ENCODE data around the gene IRAK1BP1. TPM values are rescaled to one million over a fixed set of nuclear protein-coding genes. Genes with fewer than 3 reads are reported as not detected.
"Not testable (repeated sequence)": the region's sequence is repeated elsewhere in the genome, so short reads cannot be mapped to it uniquely, and the experiment has no call there.

The IRAK1BP1 gene
- total RNA-seq, 1 donor from 2014 or later: 3.7 TPM

- H3K4me1 ChIP-seq (ENCODE audit: control insufficient read depth in 3 of 3, insufficient read depth in 3 of 3, low read length in 3 of 3): no peaks in the 10 kb centered on the region
- no peaks in the 10 kb centered on the region for H3K27me3 ChIP-seq (ENCODE audit: control insufficient read depth in 3 of 3, insufficient read depth in 3 of 3, low read length in 3 of 3)
- H3K27ac ChIP-seq (ENCODE audit: low read depth, low read length): no peak overlapping the region
- no peak overlapping the region for H3K4me3 ChIP-seq (ENCODE audit: low read length in 3 of 3)
- H3K9ac ChIP-seq (ENCODE audit: low read depth in 1 of 3, low read length in 3 of 3): no peak overlapping the region
- H3K9me3 ChIP-seq (ENCODE audit: control insufficient read depth in 3 of 3, low read length in 3 of 3): peaks cover 0 to 2% (median 0%) of the 10 kb centered on the region in 3 donors
- H3K36me3 ChIP-seq (ENCODE audit: control insufficient read depth in 3 of 3, insufficient read depth in 3 of 3, low read length in 3 of 3): no peaks in the 10 kb centered on the region
These were observed 49.1 kb downstream of the IRAK1BP1 start for GRCh38 chr6:78916411-78916810.

- no peaks in the 10 kb centered on the region for H3K36me3 ChIP-seq (ENCODE audit: control insufficient read depth in 3 of 3, insufficient read depth in 3 of 3, low read length in 3 of 3)
- H3K27ac ChIP-seq (ENCODE audit: low read depth, low read length): no peak overlapping the region
- peaks cover 0 to 2% (median 0%) of the 10 kb centered on the region in 3 donors for H3K9me3 ChIP-seq (ENCODE audit: control insufficient read depth in 3 of 3, low read length in 3 of 3)
- no peaks in the 10 kb centered on the region for H3K4me1 ChIP-seq (ENCODE audit: control insufficient read depth in 3 of 3, insufficient read depth in 3 of 3, low read length in 3 of 3)
- H3K27me3 ChIP-seq (ENCODE audit: control insufficient read depth in 3 of 3, insufficient read depth in 3 of 3, low read length in 3 of 3): no peaks in the 10 kb centered on the region
- no peak overlapping the region for H3K9ac ChIP-seq (ENCODE audit: low read depth in 1 of 3, low read length in 3 of 3)
- no peak overlapping the region for H3K4me3 ChIP-seq (ENCODE audit: low read length in 3 of 3)
These were observed 50.4 kb downstream of the IRAK1BP1 start for GRCh38 chr6:78917788-78918187.

- H3K27me3 ChIP-seq (ENCODE audit: control insufficient read depth in 3 of 3, insufficient read depth in 3 of 3, low read length in 3 of 3); H3K9ac ChIP-seq (ENCODE audit: low read depth in 1 of 3, low read length in 3 of 3); H3K27ac ChIP-seq (ENCODE audit: low read depth, low read length); H3K4me1 ChIP-seq (ENCODE audit: control insufficient read depth in 3 of 3, insufficient read depth in 3 of 3, low read length in 3 of 3); H3K9me3 ChIP-seq (ENCODE audit: control insufficient read depth in 3 of 3, low read length in 3 of 3); H3K4me3 ChIP-seq (ENCODE audit: low read length in 3 of 3); H3K36me3 ChIP-seq (ENCODE audit: control insufficient read depth in 3 of 3, insufficient read depth in 3 of 3, low read length in 3 of 3): not testable (repeated sequence)
These were observed 53.8 kb downstream of the IRAK1BP1 start for GRCh38 chr6:78921168-78921567.

DNA sequence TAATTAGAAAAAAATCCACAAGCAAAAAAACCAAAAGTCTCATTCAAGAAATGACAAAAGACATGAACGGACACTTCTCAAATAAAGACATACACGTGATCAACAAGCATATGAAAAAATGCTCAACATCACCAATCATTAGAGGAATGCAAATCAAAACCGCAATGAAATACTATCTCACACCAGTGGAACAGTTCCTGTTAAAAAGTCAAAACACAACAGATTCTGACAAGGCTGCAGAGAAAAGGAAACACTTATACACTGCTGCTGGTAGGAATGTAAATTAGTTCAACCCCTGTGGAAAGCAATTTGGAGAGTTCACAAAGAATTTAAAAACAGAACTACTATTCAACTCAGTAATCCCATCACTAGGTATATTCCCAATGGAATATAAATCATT lies 58.0 kb downstream of the IRAK1BP1 start:
- no peaks in the 10 kb centered on the region for H3K36me3 ChIP-seq (ENCODE audit: control insufficient read depth in 3 of 3, insufficient read depth in 3 of 3, low read length in 3 of 3)
- no peaks in the 10 kb centered on the region for H3K27me3 ChIP-seq (ENCODE audit: control insufficient read depth in 3 of 3, insufficient read depth in 3 of 3, low read length in 3 of 3)
- no peak overlapping the region for H3K27ac ChIP-seq (ENCODE audit: low read depth, low read length)
- no peak overlapping the region for H3K9ac ChIP-seq (ENCODE audit: low read depth in 1 of 3, low read length in 3 of 3)
- no peak overlapping the region for H3K4me3 ChIP-seq (ENCODE audit: low read length in 3 of 3)
- H3K4me1 ChIP-seq (ENCODE audit: control insufficient read depth in 3 of 3, insufficient read depth in 3 of 3, low read length in 3 of 3): no peaks in the 10 kb centered on the region
- peaks cover 0 to 2% (median 0%) of the 10 kb centered on the region in 3 donors for H3K9me3 ChIP-seq (ENCODE audit: control insufficient read depth in 3 of 3, low read length in 3 of 3)

- Histone ChIP-seq H3K9me3 (ENCODE audit: control insufficient read depth in 3 of 3, low read length in 3 of 3) (no peaks in the 10 kb centered on the region), H3K27ac (ENCODE audit: low read depth, low read length) (no peak overlapping the region), H3K9ac (ENCODE audit: low read depth in 1 of 3, low read length in 3 of 3) (no peak overlapping the region), H3K4me1 (ENCODE audit: control insufficient read depth in 3 of 3, insufficient read depth in 3 of 3, low read length in 3 of 3) (no peaks in the 10 kb centered on the region), H3K36me3 (ENCODE audit: control insufficient read depth in 3 of 3, insufficient read depth in 3 of 3, low read length in 3 of 3) (peaks cover 1 to 7% (median 4%) of the 10 kb centered on the region in 3 donors), H3K27me3 (ENCODE audit: control insufficient read depth in 3 of 3, insufficient read depth in 3 of 3, low read length in 3 of 3) (no peaks in the 10 kb centered on the region), H3K4me3 (ENCODE audit: low read length in 3 of 3) (no peak overlapping the region)
These were observed 68.2 kb downstream of the IRAK1BP1 start for GRCh38 chr6:78935553-78935952.

DNA sequence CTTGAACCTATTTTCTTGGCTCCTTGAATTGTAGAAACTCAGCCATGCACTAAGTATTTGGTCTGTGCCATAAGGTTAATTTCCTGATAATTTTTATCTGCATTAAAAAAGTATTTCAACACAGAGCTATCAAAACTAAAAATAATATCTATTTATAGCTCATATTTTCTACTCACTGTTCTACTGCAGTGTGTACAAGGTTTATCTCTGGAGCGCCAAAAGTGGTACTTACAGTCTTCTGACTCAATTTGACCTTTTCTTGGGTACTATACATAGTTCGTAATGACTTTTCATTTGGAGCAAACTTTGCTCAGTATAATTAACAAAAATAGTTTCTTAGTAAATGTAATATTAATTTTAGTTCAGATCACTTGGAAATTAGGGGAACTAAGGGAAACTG lies 69.2 kb downstream of the IRAK1BP1 start:
- no peaks in the 10 kb centered on the region for H3K4me1 ChIP-seq (ENCODE audit: control insufficient read depth in 3 of 3, insufficient read depth in 3 of 3, low read length in 3 of 3)
- no peak overlapping the region for H3K4me3 ChIP-seq (ENCODE audit: low read length in 3 of 3)
- H3K27ac ChIP-seq (ENCODE audit: low read depth, low read length): no peak overlapping the region

GRCh38 chr6:78942446-78942845 lies 75.1 kb downstream of the IRAK1BP1 start:
- Histone ChIP-seq H3K27me3 (ENCODE audit: control insufficient read depth in 3 of 3, insufficient read depth in 3 of 3, low read length in 3 of 3) (no peaks in the 10 kb centered on the region), H3K9me3 (ENCODE audit: control insufficient read depth in 3 of 3, low read length in 3 of 3) (no peaks in the 10 kb centered on the region), H3K9ac (ENCODE audit: low read depth in 1 of 3, low read length in 3 of 3) (no peak overlapping the region), H3K4me1 (ENCODE audit: control insufficient read depth in 3 of 3, insufficient read depth in 3 of 3, low read length in 3 of 3) (no peaks in the 10 kb centered on the region), H3K4me3 (ENCODE audit: low read length in 3 of 3) (no peak overlapping the region), H3K36me3 (ENCODE audit: control insufficient read depth in 3 of 3, insufficient read depth in 3 of 3, low read length in 3 of 3) (peaks cover 14 to 48% (median 47%) of the 10 kb centered on the region in 3 donors), H3K27ac (ENCODE audit: low read depth, low read length) (no peak overlapping the region)

More for the DNA sequence above, 69.2 kb downstream of the IRAK1BP1 start:
- Histone ChIP-seq H3K9me3 (ENCODE audit: control insufficient read depth in 3 of 3, low read length in 3 of 3) (no peaks in the 10 kb centered on the region), H3K9ac (ENCODE audit: low read depth in 1 of 3, low read length in 3 of 3) (no peak overlapping the region), H3K36me3 (ENCODE audit: control insufficient read depth in 3 of 3, insufficient read depth in 3 of 3, low read length in 3 of 3) (peaks cover 6 to 15% (median 11%) of the 10 kb centered on the region in 3 donors), H3K27me3 (ENCODE audit: control insufficient read depth in 3 of 3, insufficient read depth in 3 of 3, low read length in 3 of 3) (no peaks in the 10 kb centered on the region)

DNA sequence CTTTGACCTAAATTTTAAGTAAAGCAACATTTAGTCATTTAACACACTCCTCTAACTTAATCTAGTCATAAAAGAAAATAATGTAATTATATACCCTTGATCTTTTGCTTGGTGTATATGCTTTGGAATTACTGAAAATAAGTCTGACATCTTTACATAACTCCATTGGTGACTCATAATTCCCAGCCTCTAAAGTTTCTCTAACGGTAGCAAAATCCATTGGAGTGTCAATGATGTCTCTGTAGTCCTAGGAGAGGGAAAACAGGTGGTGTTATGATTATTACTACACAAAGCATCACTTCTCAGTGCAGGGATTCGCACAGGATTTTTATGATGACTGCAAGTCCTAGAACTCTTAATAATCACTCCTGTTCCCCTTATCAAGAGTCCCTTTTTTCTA lies 80.2 kb downstream of the IRAK1BP1 start:
- H3K9me3 ChIP-seq (ENCODE audit: control insufficient read depth in 3 of 3, low read length in 3 of 3): peaks cover 2 to 9% (median 4%) of the 10 kb centered on the region in 3 donors
- H3K36me3 ChIP-seq (ENCODE audit: control insufficient read depth in 3 of 3, insufficient read depth in 3 of 3, low read length in 3 of 3): peaks cover 29 to 74% (median 67%) of the 10 kb centered on the region in 3 donors
- no peak overlapping the region for H3K4me3 ChIP-seq (ENCODE audit: low read length in 3 of 3)
- H3K27ac ChIP-seq (ENCODE audit: low read depth, low read length): no peak overlapping the region
- no peak overlapping the region for H3K9ac ChIP-seq (ENCODE audit: low read depth in 1 of 3, low read length in 3 of 3)
- no peaks in the 10 kb centered on the region for H3K27me3 ChIP-seq (ENCODE audit: control insufficient read depth in 3 of 3, insufficient read depth in 3 of 3, low read length in 3 of 3)
- no peaks in the 10 kb centered on the region for H3K4me1 ChIP-seq (ENCODE audit: control insufficient read depth in 3 of 3, insufficient read depth in 3 of 3, low read length in 3 of 3)

DNA sequence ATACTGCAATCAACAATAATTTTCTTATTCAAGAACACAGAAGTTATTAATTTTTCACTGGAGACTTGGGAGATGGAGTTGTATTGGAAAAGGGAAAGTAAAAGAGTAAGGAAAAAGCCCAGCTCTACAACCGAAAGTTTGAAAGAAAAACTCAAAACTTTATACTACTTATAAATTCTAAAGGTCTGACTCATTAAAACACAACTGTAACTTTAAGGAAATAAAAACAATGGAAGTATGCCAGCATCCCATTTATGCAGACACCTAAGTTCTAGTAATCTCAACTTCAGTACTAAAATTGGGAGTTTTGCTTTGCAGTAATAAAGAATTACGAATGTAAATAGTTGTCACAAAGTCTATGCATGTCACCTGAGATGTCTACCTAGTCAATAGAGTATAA lies 80.6 kb downstream of the IRAK1BP1 start:
- H3K27ac ChIP-seq (ENCODE audit: low read depth, low read length): no peak overlapping the region
- H3K36me3 ChIP-seq (ENCODE audit: control insufficient read depth in 3 of 3, insufficient read depth in 3 of 3, low read length in 3 of 3): peaks cover 29 to 77% (median 69%) of the 10 kb centered on the region in 3 donors
- H3K4me1 ChIP-seq (ENCODE audit: control insufficient read depth in 3 of 3, insufficient read depth in 3 of 3, low read length in 3 of 3): no peaks in the 10 kb centered on the region
- H3K4me3 ChIP-seq (ENCODE audit: low read length in 3 of 3): no peak overlapping the region
- no peaks in the 10 kb centered on the region for H3K27me3 ChIP-seq (ENCODE audit: control insufficient read depth in 3 of 3, insufficient read depth in 3 of 3, low read length in 3 of 3)
- no peak overlapping the region for H3K9ac ChIP-seq (ENCODE audit: low read depth in 1 of 3, low read length in 3 of 3)
- peaks cover 2 to 9% (median 4%) of the 10 kb centered on the region in 3 donors for H3K9me3 ChIP-seq (ENCODE audit: control insufficient read depth in 3 of 3, low read length in 3 of 3)

DNA sequence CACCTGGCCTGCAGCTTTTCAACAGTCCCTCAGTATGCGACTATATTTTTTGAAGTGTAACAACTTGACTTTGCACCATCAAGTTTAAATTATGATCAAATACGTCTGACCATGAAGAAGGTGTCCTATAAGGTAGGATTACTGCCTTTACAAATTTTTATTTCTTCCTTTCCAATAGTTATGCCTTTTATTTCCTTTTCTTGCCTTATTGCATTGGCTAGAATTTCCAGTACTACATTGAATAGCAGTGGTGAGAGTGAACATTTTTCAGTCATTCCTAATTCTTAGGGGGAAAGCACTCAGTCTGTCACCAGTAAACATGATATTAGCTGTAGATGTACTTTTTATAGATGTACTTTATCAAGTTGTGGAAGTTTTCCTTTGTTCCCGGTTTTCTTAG lies 81.4 kb downstream of the IRAK1BP1 start:
- Histone ChIP-seq H3K36me3 (ENCODE audit: control insufficient read depth in 3 of 3, insufficient read depth in 3 of 3, low read length in 3 of 3) (peaks cover 29 to 80% (median 76%) of the 10 kb centered on the region in 3 donors), H3K9me3 (ENCODE audit: control insufficient read depth in 3 of 3, low read length in 3 of 3) (peaks cover 2 to 9% (median 4%) of the 10 kb centered on the region in 3 donors)

More for the DNA sequence above, 81.4 kb downstream of the IRAK1BP1 start:
- Histone ChIP-seq H3K4me3 (ENCODE audit: low read length in 3 of 3) (no peak overlapping the region), H3K4me1 (ENCODE audit: control insufficient read depth in 3 of 3, insufficient read depth in 3 of 3, low read length in 3 of 3) (no peaks in the 10 kb centered on the region), H3K27ac (ENCODE audit: low read depth, low read length) (no peak overlapping the region), H3K9ac (ENCODE audit: low read depth in 1 of 3, low read length in 3 of 3) (no peak overlapping the region), H3K27me3 (ENCODE audit: control insufficient read depth in 3 of 3, insufficient read depth in 3 of 3, low read length in 3 of 3) (no peaks in the 10 kb centered on the region)
